Measurements from ENCODE around the gene NAALADL2.
"Not testable (repeated sequence)": the region's sequence is repeated elsewhere in the genome, so short reads cannot be mapped to it uniquely, and the experiment has no call there.

Gene NAALADL2

DNA sequence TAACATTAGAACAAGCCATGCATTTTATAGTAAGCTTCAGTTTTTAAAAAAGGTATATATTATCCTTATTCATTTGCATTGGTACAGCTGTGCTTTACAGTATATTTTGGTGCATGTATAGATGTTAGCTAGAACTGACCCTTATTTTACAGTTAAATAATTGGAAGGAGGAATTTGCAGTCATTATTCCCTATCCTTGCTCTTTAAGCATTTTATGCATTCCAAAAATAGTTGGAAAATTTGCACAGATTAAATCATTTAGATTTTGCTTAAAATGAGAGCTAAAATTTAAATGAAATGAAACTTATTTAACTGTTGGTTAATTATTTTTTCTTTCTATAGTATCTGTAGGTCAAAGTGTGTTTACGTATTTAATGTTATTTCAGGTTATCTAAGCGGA, 667.1 kb downstream of the NAALADL2 start:
- DNase-seq, result no peak

- no peak for DNase-seq
Observed at GRCh38 chr3:175526609-175527280, 667.6 kb downstream of the NAALADL2 start.

- not testable (repeated sequence) for DNase-seq
Observed at GRCh38 chr3:175528693-175529092, 669.6 kb downstream of the NAALADL2 start.

- no peak for DNase-seq
Observed at GRCh38 chr3:175535351-175535750, 676.2 kb downstream of the NAALADL2 start.

DNA sequence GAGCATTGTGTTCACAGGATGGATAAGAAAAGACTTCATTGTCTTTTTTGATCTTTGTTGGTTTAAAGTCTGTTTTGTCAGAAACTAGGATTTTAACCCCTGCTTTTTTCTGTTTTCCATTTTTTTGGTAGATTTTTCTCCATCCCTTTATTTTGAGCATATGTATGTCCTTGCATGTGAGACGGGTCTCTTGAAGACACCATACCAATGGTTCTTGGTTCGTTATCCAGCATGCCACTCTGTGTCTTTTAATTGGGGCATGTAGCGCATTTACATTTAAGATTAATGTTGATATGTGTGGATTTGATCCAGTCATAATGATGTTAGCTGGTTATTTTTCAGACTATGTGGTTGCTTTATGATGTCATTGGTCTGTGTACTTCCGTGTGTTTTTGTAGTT, 687.0 kb downstream of the NAALADL2 start:
- no peak for DNase-seq

GRCh38 chr3:175552929-175553328, 693.8 kb downstream of the NAALADL2 start:
- DNase-seq, result no peak

GRCh38 chr3:175554801-175555200, 695.7 kb downstream of the NAALADL2 start:
- no peak for DNase-seq

DNA sequence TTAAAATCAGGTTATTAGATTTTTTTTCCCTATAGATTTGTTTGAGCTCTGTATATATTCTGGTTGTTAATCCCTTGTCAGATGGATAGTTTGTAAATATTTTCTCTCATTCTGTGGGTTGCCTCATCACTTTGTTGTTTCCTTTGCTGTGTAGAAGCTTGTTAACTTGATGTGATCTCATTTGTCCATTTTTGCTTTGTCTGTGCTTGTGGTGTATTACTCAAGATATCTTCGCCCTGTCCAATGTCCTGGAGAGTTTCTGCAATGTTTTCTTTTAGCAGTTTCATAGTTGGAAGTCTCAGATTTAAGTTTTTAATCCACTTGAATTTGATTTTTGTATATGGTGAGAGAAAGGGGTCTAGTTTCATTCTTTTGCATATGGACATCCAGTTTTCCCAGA, 699.1 kb downstream of the NAALADL2 start:
- no peak for DNase-seq

GRCh38 chr3:175564363-175564762, 705.2 kb downstream of the NAALADL2 start:
- no peak for DNase-seq

GRCh38 chr3:175571096-175571495, 712.0 kb downstream of the NAALADL2 start:
- DNase-seq, result no peak

DNA sequence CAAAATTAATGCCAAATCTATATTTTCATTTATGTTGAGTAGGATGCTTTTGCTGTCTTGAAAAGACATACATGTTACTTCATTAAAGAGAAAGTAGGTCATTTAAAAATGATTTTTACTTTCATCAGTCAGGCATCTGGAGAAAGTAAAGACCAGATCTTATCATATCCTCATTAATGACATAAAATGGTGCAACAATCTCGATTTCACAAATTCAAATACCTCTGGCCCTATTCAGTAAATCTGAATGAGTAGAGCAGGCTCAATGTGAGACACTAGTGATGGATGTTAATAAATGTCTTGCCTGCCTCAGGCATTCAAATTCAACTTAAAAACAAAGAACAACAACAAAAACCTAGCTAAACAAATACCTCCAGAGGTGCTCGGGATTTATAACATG, 714.1 kb downstream of the NAALADL2 start:
- DNase-seq, result no peak

DNA sequence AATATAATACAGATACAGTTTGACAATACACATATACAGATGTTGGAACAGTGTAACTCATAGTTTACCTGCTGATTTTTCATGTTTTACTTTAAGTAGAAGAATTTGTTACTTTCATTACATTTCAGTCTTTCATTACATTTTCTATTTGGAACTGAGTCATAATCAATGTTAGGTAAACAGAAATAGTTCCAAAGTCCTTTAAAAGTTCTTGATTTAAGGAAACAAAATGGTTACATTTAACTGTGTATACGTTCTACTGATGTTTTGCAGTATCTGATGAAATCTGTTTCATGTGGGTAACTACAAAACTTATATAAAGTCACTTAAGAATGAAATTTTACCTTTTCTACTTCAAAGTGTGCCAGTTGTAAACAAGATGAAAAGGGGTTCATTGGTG, 721.2 kb downstream of the NAALADL2 start:
- no peak for DNase-seq

- DNase-seq, result no peak
Observed at GRCh38 chr3:175585898-175586297, 726.8 kb downstream of the NAALADL2 start.

DNA sequence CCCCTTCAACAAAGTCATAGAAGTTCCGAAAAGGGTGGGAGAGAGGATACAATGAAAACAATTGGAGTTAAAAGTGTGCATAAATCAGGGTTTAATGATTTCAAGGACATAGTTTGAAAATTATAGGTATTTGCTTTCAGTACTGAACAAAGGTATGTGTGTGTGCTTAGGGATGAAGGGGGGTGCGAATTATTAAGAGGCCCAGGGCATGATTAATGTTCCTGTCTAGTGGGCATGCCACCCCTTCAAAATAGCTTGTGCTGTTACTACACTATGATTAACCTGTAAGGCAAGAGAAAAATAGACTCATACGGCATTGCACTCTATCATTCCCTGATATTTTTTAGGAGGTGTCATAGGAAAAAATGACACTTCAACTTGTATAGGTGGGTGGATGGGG, 731.6 kb downstream of the NAALADL2 start:
- no peak for DNase-seq

GRCh38 chr3:175591375-175591774, 732.2 kb downstream of the NAALADL2 start:
- DNase-seq, result no peak

- no peak for DNase-seq
Observed at GRCh38 chr3:175593331-175593730, 734.2 kb downstream of the NAALADL2 start.

DNA sequence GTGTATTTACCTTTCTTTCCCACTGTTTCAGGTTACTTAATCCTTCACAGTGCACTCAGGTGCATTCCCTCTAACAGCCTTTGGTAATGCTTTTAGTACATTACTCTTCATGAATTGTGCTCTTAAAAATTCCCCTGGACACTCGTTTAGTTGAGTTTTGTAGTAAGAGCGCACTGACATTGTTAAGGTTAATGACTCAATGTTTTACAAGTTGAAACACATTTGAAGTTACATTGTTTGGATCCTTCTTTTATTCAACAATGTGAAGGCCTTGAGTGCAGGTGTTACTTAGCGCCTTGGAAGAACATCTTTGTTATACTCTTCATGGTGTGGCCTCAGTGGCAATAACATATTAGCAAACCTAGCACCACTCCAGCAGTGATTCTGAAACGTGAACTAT, 739.6 kb downstream of the NAALADL2 start:
- no peak for DNase-seq

GRCh38 chr3:175601521-175601920, 742.4 kb downstream of the NAALADL2 start:
- DNase-seq, result no peak

GRCh38 chr3:175605851-175606250, 746.7 kb downstream of the NAALADL2 start:
- DNase-seq, result no peak

- no peak for DNase-seq
Observed at GRCh38 chr3:175606650-175607318, 747.6 kb downstream of the NAALADL2 start.

GRCh38 chr3:175608356-175608755, 749.2 kb downstream of the NAALADL2 start:
- no peak for DNase-seq

- DNase-seq, result no peak
Observed at GRCh38 chr3:175608911-175609310, 749.8 kb downstream of the NAALADL2 start.

DNA sequence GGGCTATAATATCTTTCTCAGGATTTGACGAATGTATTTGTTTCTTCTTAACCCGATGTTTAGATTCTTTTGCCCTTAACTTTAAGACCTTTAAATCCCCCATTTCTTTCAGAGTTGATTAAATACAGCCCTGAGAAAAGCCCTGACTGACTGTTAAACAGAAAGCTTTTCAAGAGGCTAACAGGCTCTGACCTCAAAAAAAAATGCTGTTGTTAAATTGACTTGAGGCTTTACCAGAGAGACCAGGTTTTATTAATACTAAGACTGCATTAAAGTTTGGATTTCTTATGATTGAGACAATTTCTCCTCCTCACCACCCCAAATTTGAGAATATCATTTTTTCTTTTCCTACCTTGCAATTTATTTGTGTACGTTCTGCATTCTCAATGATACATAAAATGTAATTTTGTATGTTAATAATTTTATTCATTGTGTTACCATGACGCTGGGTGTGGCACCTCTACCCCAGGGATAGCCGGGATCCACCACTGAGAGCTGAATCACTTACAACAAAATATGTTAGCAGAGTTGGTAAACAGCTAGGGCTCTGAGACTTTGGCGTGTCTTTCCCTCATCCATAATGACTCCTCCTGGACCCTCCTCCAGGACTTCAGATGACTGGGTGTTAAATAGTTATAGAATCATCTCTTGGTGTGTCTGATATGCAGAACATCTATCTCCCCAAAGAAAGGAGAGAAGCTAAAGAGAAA, 753.5 kb downstream of the NAALADL2 start:
- DNase-seq, result no peak

DNA sequence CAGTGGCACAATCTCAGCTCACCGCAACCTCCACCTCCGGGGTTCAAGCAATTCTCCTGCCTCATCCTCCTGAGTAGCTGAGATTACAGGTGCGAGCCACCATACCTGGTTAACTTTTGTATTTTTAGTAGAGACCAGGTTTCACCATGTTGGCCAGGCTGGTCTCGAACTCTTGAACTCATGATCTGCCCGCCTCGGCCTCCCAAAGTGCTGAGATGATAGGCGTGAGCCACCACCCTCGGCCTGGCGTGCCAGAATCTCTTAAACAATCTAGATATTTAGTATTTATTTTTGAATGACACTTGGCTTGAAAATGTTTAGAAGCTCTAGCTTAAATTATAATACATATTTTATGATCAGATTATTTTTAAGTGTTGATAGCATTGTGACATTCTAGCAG, 755.0 kb downstream of the NAALADL2 start:
- not testable (repeated sequence) for DNase-seq

Data from activated CD4-positive, alpha-beta T cell treated with anti-CD3 and anti-CD28 coated beads, Interleukin-2, amount 50 U/mL, for 16 hours (primary cell).